A549 (cell line): ENCODE data around the gene SPINK4. TPM values are rescaled to one million over a fixed set of nuclear protein-coding genes. Genes with fewer than 3 reads are reported as not detected.

Source experiments
- ATAC-seq, 2 experiments: fragments of 200-7000 bp in 1 of 2; fragments of >200 bp in 1 of 2; cut with Nextera tagmentation in 1 of 2; cut with Tn5 transposase in 1 of 2; 3 replicates each; pipeline versions ENCODE4 v1.8.0 to v1.9.1; 2018 to 2020; ENCODE audit warnings: mild to moderate bottlenecking in 1 of 2, moderate library complexity in 1 of 2
- CTCF ChIA-PET: fragments of 300-600 bp; sonication (Branson Sonifier 250); formaldehyde crosslinking; extraction: SDS; loops from one replicate; lab custom pipeline; 2021; ENCODE audit warnings: antibody characterized with exemption, inconsistent platforms; lab: Yijun Ruan, JAX
- POLR2A ChIA-PET: fragments of 350-600 bp; formaldehyde crosslinking; extraction: SDS; loops from one replicate; lab custom pipeline; 2021; ENCODE audit warnings: antibody characterized with exemption, inconsistent platforms; lab: Yijun Ruan, JAX
- DNase-seq, 2 experiments: peaks; one replicate each; pipeline versions ENCODE4 v3.0.0 to v3.0.0-alpha.2; 2011 to 2016; ENCODE audit warnings: low read depth in 1 of 2, low spot score in 1 of 2
- FAIRE-seq: peaks from 2 replicates; lab custom pipeline; 2011; peaks lifted over from hg19 to GRCh38; lab: Jason Lieb, UNC
- H3K27ac ChIP-seq, 2 experiments: fragments of >200 bp; sonication (Bioruptor Twin); formaldehyde crosslinking; 3 replicates each; pipeline ENCODE4 v1.5.1; 2016 to 2017
- H3K4me1 ChIP-seq: fragments of >200 bp; sonication (Bioruptor Twin); formaldehyde crosslinking; 3 replicates; pipeline ENCODE4 v1.6.1; 2016
- H3K4me2 ChIP-seq: fragments of >200 bp; sonication (Bioruptor Twin); formaldehyde crosslinking; 3 replicates; pipeline ENCODE4 v1.6.1; 2016
- H3K4me3 ChIP-seq: fragments of >200 bp; sonication (Bioruptor Twin); formaldehyde crosslinking; 3 replicates; pipeline ENCODE4 v1.5.1; 2016
- H3K9me3 ChIP-seq: fragments of >200 bp; sonication (Bioruptor Twin); formaldehyde crosslinking; 3 replicates; pipeline ENCODE4 v1.6.1; 2016
- BCL3 ChIP-seq: fragments of >200 bp; sonication (Bioruptor Twin); formaldehyde crosslinking; IDR thresholded peaks from 3 replicates; pipeline ENCODE4 v1.6.1; 2016
- CBX2 ChIP-seq: fragments of 200-600 bp; sonication (generic); IDR thresholded peaks from 2 replicates; pipeline ENCODE4 v1.6.1; 2016; ENCODE audit warnings: low read depth, mild to moderate bottlenecking, borderline replicate concordance
- CBX8 ChIP-seq: fragments of 200-600 bp; sonication (generic); IDR thresholded peaks from 2 replicates; pipeline ENCODE4 v1.6.1; 2016
- CHD2 ChIP-seq: fragments of 150-350 bp; IDR thresholded peaks from 2 replicates; pipeline ENCODE4 v1.6.1; 2014; ENCODE audit warnings: low read length; ENCODE audit not compliant: partially characterized antibody
- CTCF ChIP-seq: fragments of >200 bp; sonication (Bioruptor Twin); formaldehyde crosslinking; IDR thresholded peaks from 3 replicates; pipeline ENCODE4 v1.5.1; 2016
- E2F6 ChIP-seq: IDR thresholded peaks from 2 replicates; pipeline ENCODE4 v1.6.1; 2012; ENCODE audit warnings: low read depth, borderline replicate concordance
- EHF ChIP-seq: fragments of 250-450 bp; sonication (Bioruptor Pico); IDR thresholded peaks from 2 replicates; pipeline ENCODE4 v1.5.0; 2020; ENCODE audit warnings: mild to moderate bottlenecking
- EHMT2 ChIP-seq: fragments of 200-600 bp; sonication (generic); IDR thresholded peaks from 2 replicates; pipeline ENCODE4 v1.6.1; 2016; ENCODE audit warnings: antibody characterized with exemption, low read depth, mild to moderate bottlenecking, moderate library complexity
- EP300 ChIP-seq, 2 experiments: fragments of >200 bp; sonication (Bioruptor Twin); formaldehyde crosslinking; IDR thresholded peaks; 2 replicates in 1 of 2; 3 replicates in 1 of 2; pipeline ENCODE4 v1.6.1; 2016 to 2017
- FOSB ChIP-seq: fragments of 250-450 bp; sonication (Bioruptor Pico); IDR thresholded peaks from 2 replicates; pipeline ENCODE4 v1.5.0; 2020; ENCODE audit warnings: mild to moderate bottlenecking, moderate library complexity
- FOSL2 ChIP-seq, 2 experiments: fragments of 450-650 bp in 1 of 2; fragments of >200 bp in 1 of 2; sonication (Bioruptor Twin) in 1 of 2; formaldehyde crosslinking; IDR thresholded peaks; 2 replicates each; pipeline versions ENCODE4 v1.5.0 to v1.6.1; 2016 to 2020; ENCODE audit warnings: mild to moderate bottlenecking in 1 of 2, moderate library complexity in 1 of 2
- GATA3 ChIP-seq: IDR thresholded peaks from 2 replicates; pipeline ENCODE4 v1.6.1; 2012; ENCODE audit warnings: borderline replicate concordance
- HEYL ChIP-seq: fragments of 250-450 bp; sonication (Bioruptor Pico); IDR thresholded peaks from 2 replicates; pipeline ENCODE4 v1.8.0; 2021; ENCODE audit warnings: mild to moderate bottlenecking, moderate library complexity
- HOXB13 ChIP-seq: fragments of 250-450 bp; sonication (Bioruptor Pico); IDR thresholded peaks from 2 replicates; pipeline ENCODE4 v1.5.0; 2020; ENCODE audit warnings: low read depth, mild to moderate bottlenecking, moderate library complexity
- HOXB5 ChIP-seq: fragments of 250-450 bp; sonication (Bioruptor Pico); IDR thresholded peaks from 2 replicates; pipeline ENCODE4 v1.5.0; 2020; ENCODE audit warnings: mild to moderate bottlenecking, moderate library complexity
- JUN ChIP-seq, 2 experiments: fragments of >200 bp; sonication (Bioruptor Twin); formaldehyde crosslinking; IDR thresholded peaks; 2 replicates in 1 of 2; 3 replicates in 1 of 2; pipeline ENCODE4 v1.6.1; 2016 to 2017
- KDM1A ChIP-seq: fragments of 200-600 bp; sonication (generic); IDR thresholded peaks from 2 replicates; pipeline ENCODE4 v1.6.1; 2016; ENCODE audit warnings: low read depth, mild to moderate bottlenecking
- KDM5A ChIP-seq: fragments of 200-600 bp; sonication (generic); IDR thresholded peaks from 2 replicates; pipeline ENCODE4 v1.6.1; 2016; ENCODE audit warnings: antibody characterized with exemption, mild to moderate bottlenecking
- NFE2L2 ChIP-seq: fragments of 150-350 bp; conservative IDR thresholded peaks from 2 replicates; pipeline ENCODE4 v1.6.1; 2014; ENCODE audit warnings: low read length
- NPAS2 ChIP-seq: fragments of 250-450 bp; sonication (Bioruptor Pico); IDR thresholded peaks from 2 replicates; pipeline ENCODE4 v1.8.0; 2022; ENCODE audit warnings: mild to moderate bottlenecking, moderate library complexity, borderline replicate concordance
- PBX3 ChIP-seq: IDR thresholded peaks from 2 replicates; pipeline ENCODE4 v1.6.1; 2012
- POLR2A ChIP-seq: IDR thresholded peaks from 2 replicates; pipeline ENCODE4 v1.6.1; 2012; ENCODE audit warnings: mild to moderate bottlenecking, low read length
- RAD21 ChIP-seq, 2 experiments: fragments of >200 bp in 1 of 2; sonication (Bioruptor Twin) in 1 of 2; formaldehyde crosslinking in 1 of 2; IDR thresholded peaks in 1 of 2; conservative IDR thresholded peaks in 1 of 2; 2 replicates in 1 of 2; 3 replicates in 1 of 2; pipeline ENCODE4 v1.6.1; 2012 to 2018; ENCODE audit warnings: inconsistent platforms in 1 of 2
- RARB ChIP-seq: fragments of 250-450 bp; sonication (Bioruptor Pico); IDR thresholded peaks from 2 replicates; pipeline ENCODE4 v1.8.0; 2021; ENCODE audit warnings: mild to moderate bottlenecking, moderate library complexity
- RCOR1 ChIP-seq: fragments of 150-350 bp; IDR thresholded peaks from 2 replicates; pipeline ENCODE4 v1.6.1; 2014; ENCODE audit warnings: antibody characterized with exemption, low read length, low read depth
- RFX5 ChIP-seq: fragments of 450-650 bp; IDR thresholded peaks from 2 replicates; pipeline ENCODE4 v1.7.1; 2014; ENCODE audit warnings: antibody characterized with exemption, mild to moderate bottlenecking, moderate library complexity
- RNF2 ChIP-seq: fragments of 200-600 bp; sonication (generic); IDR thresholded peaks from 2 replicates; pipeline ENCODE4 v1.6.1; 2016; ENCODE audit warnings: low read depth, mild to moderate bottlenecking, antibody characterized with exemption, moderate library complexity, borderline replicate concordance
- SREBF2 ChIP-seq: fragments of 450-650 bp; IDR thresholded peaks from 2 replicates; pipeline ENCODE4 v1.6.1; 2014; ENCODE audit warnings: mild to moderate bottlenecking, moderate library complexity
- TP53 ChIP-seq: fragments of 250-450 bp; sonication (Bioruptor Pico); IDR thresholded peaks from 2 replicates; pipeline ENCODE4 v1.5.0; 2021; ENCODE audit warnings: mild to moderate bottlenecking, moderate library complexity
- USF2 ChIP-seq: fragments of 450-650 bp; IDR thresholded peaks from 2 replicates; pipeline ENCODE4 v1.6.1; 2014; ENCODE audit warnings: antibody characterized with exemption
- ZFP36 ChIP-seq: fragments of 450-650 bp; IDR thresholded peaks from 2 replicates; pipeline ENCODE4 v1.6.1; 2014; ENCODE audit warnings: borderline replicate concordance; ENCODE audit not compliant: partially characterized antibody
- WGBS: methylation state at CpG from one replicate; pipeline ENCODE4 v1.1.6; 2017; ENCODE audit errors: missing lambda C conversion rate; 5-methylcytosine and 5-hydroxymethylcytosine counted together
- polyA plus RNA-seq, 4 experiments: library from polyadenylated mRNA; depleted of rRNA in 3 of 4; stranded (reverse); fragments of >200 nt; fragmentation: RNase III in 1 of 4; extraction: RNeasy Plus Mini Kit Qiagen cat#74134 plus additional on column Dnase treatment in 1 of 4; gene quantifications; 2 replicates in 3 of 4; 3 replicates in 1 of 4; pipeline ENCODE4 v1.2.3, GENCODE V29; 2011 to 2017

Gene SPINK4
- polyA plus RNA-seq, 2 of the 4 experiments (the other 2 are of a cell fraction), result not detected

GRCh38 chr9:33197279-33198152 lies 42.5 kb upstream of the SPINK4 start:
- FAIRE-seq (no peak), ATAC-seq (no peak), DNase-seq (no peak)
- Histone ChIP-seq H3K4me1 (no peaks in the 10 kb centered on the region), H3K9me3 (no peaks in the 10 kb centered on the region), H3K4me3 (no peak overlapping the region), H3K4me2 (no peak overlapping the region), H3K27ac (no peak overlapping the region)
- ChIA-PET CTCF (interaction anchor here (1.1 kb wide), 1 partner anchor 13 kb away, joined by 3 read pairs; no protein-coding TSS in a partner anchor), POLR2A (no interaction called here)
- WGBS, result 54% methylated on average over 6 of the region's 6 CpGs
- TF ChIP-seq BCL3 (no peak), FOSB (CRISPR knock-in tag) (no peak), CBX8 (no peak), E2F6 (no peak), GATA3 (no peak), CTCF (no peak), PBX3 (no peak), TP53 (CRISPR knock-in tag) (no peak), HOXB5 (CRISPR knock-in tag) (no peak), FOSL2 (IDR thresholded peaks at IDR 0.05) (no peak), FOSL2 (CRISPR knock-in tag; IDR thresholded peaks at IDR 0.05) (no peak), CHD2 (no peak), NFE2L2 (no peak), KDM1A (no peak), HOXB13 (no peak), RCOR1 (no peak), EP300 (IDR thresholded peaks at IDR 0.05) (no peak), JUN (IDR thresholded peaks at IDR 0.05) (no peak), KDM5A (no peak), RAD21 (conservative IDR thresholded peaks at IDR 0.05 in 1 of 2, IDR thresholded peaks at IDR 0.05 in 1 of 2) (no peak), RFX5 (no peak)

GRCh38 chr9:33198165-33198564 lies 41.8 kb upstream of the SPINK4 start:
- FAIRE-seq (no peak), DNase-seq (no peak), ATAC-seq (no peak)
- Histone ChIP-seq H3K4me2 (no peak overlapping the region), H3K4me3 (no peak overlapping the region), H3K27ac (no peak overlapping the region), H3K4me1 (no peaks in the 10 kb centered on the region), H3K9me3 (no peaks in the 10 kb centered on the region)
- ChIA-PET CTCF (interaction anchor here (1.5 kb wide), 1 partner anchor 10 kb away, joined by 6 read pairs; no protein-coding TSS in a partner anchor), POLR2A (no interaction called here)
- 62% methylated on average over 6 of the region's 6 CpGs for WGBS
- TF ChIP-seq RARB, result no peak
- no peak for TF ChIP-seq KDM5A
- TF ChIP-seq NFE2L2, result no peak
- TF ChIP-seq TP53 (CRISPR knock-in tag), result no peak
- TF ChIP-seq NPAS2, result no peak
- TF ChIP-seq CBX2, result no peak
- TF ChIP-seq CBX8, result no peak
- TF ChIP-seq EP300 (IDR thresholded peaks at IDR 0.05), result no peak
- no peak for TF ChIP-seq SREBF2
- TF ChIP-seq EHMT2, result no peak
- no peak for TF ChIP-seq RNF2
- TF ChIP-seq ZFP36, result no peak
- TF ChIP-seq EHF (CRISPR knock-in tag), result no peak
- no peak for TF ChIP-seq KDM1A
- no peak for TF ChIP-seq BCL3
- no peak for TF ChIP-seq POLR2A
- TF ChIP-seq HEYL, result no peak
- no peak for TF ChIP-seq USF2
